Liver (tissue), 2 donors: Measurements from ENCODE around the gene PDILT.

Source experiments
- TAF1 ChIP-seq: conservative IDR thresholded peaks from 2 replicates; pipeline ENCODE4 v1.6.1; 2016; ENCODE audit warnings: antibody characterized with exemption, mild to moderate bottlenecking
- ZBTB33 ChIP-seq: IDR thresholded peaks from 2 replicates; pipeline ENCODE4 v1.6.1; 2016; ENCODE audit warnings: antibody characterized with exemption
- donor health status: healthy.

- TF ChIP-seq TAF1, result no peak
- TF ChIP-seq ZBTB33, result no peak
Measured at GRCh38 chr16:20339744-20340143, 64.8 kb downstream of the PDILT start.
